Right lobe of liver (tissue), 6 donors: ENCODE measurements around the gene LRRC8D. TPM values are rescaled to one million over a fixed set of nuclear protein-coding genes. Genes with fewer than 3 reads are reported as not detected.

Source experiments
- ATAC-seq, 4 donors: fragments of 200-7000 bp; cut with Tn5 transposase; one replicate each; pipeline ENCODE4 v1.9.1; 2020; ENCODE audit warnings: mild to moderate bottlenecking in 4 of 4, moderate library complexity in 4 of 4
- DNase-seq, 3 donors: peaks; one replicate each; pipeline ENCODE4 v3.0.0-alpha.2; 2020
- H3K27ac ChIP-seq, 3 donors: fragments of 200-600 bp; one replicate each; pipeline ENCODE4 v1.8.0; 2022
- H3K27me3 ChIP-seq, 2 donors: fragments of 200-600 bp; one replicate each; pipeline ENCODE4 v1.8.0; 2022
- H3K36me3 ChIP-seq, 4 donors: fragments of 200-600 bp; sonication (generic) in 1 of 4; one replicate each; pipeline versions ENCODE4 v1.5.1 to v1.8.0; 2017 to 2022; ENCODE audit warnings: control low read depth in 1 of 4
- H3K4me1 ChIP-seq, 4 donors: fragments of 200-600 bp; sonication (generic) in 1 of 4; one replicate each; pipeline versions ENCODE4 v1.5.1 to v1.8.0; 2017 to 2022; ENCODE audit warnings: control low read depth in 1 of 4
- H3K4me3 ChIP-seq, 3 donors: fragments of 200-600 bp; one replicate each; pipeline ENCODE4 v1.8.0; 2022
- H3K9me3 ChIP-seq, 4 donors: fragments of 200-600 bp; sonication (generic) in 1 of 4; one replicate each; pipeline versions ENCODE4 v1.5.1 to v1.8.0; 2017 to 2022; ENCODE audit warnings: control low read depth in 1 of 4
- POLR2A ChIP-seq: fragments of 450-650 bp; IDR thresholded peaks from one replicate; pipeline ENCODE4 v1.6.1; 2017; ENCODE audit warnings: antibody characterized with exemption, mild to moderate bottlenecking
- WGBS: methylation state at CpG from one replicate; pipeline ENCODE4 v1.1.6; 2018; ENCODE audit warnings: low coverage, low lambda C conversion rate; ENCODE audit not compliant: insufficient coverage; ENCODE audit errors: missing lambda C conversion rate; 5-methylcytosine and 5-hydroxymethylcytosine counted together
- intact Hi-C, 2 donors: fragments of 100-400 bp; cut with DNase I; formaldehyde crosslinking; loops; one replicate each; pipeline versions ENCODE4 v1.11.2 to v1.14.1; 2022
- total RNA-seq, 6 experiments: library from RNA; depleted of rRNA in 2 of 6; stranded (reverse); fragments of >200 nt in 2 of 6; fragmentation: NEBNext Ultra II Directional in 3 of 6; extraction: Animal tissue kit (Norgen Biotek cat#: 25700) in 3 of 6; gene quantifications; one replicate each; pipeline versions ENCODE4 v1.1.0 to v1.2.4, GENCODE V29; 2016 to 2023
- TF ChIP-seq, protein P1 (sequence below), 4 donors: fragments of 200-600 bp in 3 of 4; fragments of 450-650 bp in 1 of 4; IDR thresholded peaks; one replicate each; pipeline versions ENCODE4 v1.5.1 to v1.8.0; 2016 to 2022; ENCODE audit warnings: antibody characterized with exemption in 4 of 4, mild to moderate bottlenecking in 2 of 4
- donor health status: DM: no; HTN: yes; CAD: no.
- donor health status: DM: no; HTN: no; CAD: no.
- donor health status: DM: no; HTN: no; CAD: no.
- donor health status: DM: no; HTN: yes; CAD: no.
- donor health status: DM: no; HTN: yes; CAD: no.

The LRRC8D gene
- total RNA-seq, 6 experiments from 2014 or later: 11.5 to 22.1 (median 19.3) TPM

DNA sequence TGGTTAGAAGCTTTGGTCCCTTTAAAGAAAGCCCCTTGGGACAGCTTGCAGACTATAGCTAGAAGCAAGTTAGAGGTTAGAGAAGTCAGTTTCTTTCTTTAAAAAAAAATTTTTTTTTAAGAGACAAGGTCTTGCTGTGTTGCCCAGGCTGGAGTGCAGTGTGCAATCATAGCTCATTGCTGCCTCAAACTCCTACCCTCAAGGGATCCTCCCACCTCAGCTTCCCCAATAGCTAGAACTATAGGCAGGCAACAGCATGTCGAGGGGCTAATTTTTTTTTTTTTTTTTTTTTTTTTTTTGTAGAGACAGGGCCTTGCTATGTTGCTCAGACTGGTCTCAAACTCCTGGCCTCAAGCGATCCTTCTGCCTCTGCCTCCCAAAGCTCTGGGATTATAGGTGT, 129.9 kb downstream of the LRRC8D start:
- Histone ChIP-seq H3K27me3 (no peaks in the 10 kb centered on the region), H3K4me3 (no peak overlapping the region), H3K36me3 (no peaks in the 10 kb centered on the region), H3K4me1 (peaks cover 0 to 27% (median 12%) of the 10 kb centered on the region in 4 donors), H3K9me3 (no peaks in the 10 kb centered on the region), H3K27ac (peak overlapping the region in 2 of 3 donors; percentile 69 to 72)
- TF ChIP-seq, protein P1, sequence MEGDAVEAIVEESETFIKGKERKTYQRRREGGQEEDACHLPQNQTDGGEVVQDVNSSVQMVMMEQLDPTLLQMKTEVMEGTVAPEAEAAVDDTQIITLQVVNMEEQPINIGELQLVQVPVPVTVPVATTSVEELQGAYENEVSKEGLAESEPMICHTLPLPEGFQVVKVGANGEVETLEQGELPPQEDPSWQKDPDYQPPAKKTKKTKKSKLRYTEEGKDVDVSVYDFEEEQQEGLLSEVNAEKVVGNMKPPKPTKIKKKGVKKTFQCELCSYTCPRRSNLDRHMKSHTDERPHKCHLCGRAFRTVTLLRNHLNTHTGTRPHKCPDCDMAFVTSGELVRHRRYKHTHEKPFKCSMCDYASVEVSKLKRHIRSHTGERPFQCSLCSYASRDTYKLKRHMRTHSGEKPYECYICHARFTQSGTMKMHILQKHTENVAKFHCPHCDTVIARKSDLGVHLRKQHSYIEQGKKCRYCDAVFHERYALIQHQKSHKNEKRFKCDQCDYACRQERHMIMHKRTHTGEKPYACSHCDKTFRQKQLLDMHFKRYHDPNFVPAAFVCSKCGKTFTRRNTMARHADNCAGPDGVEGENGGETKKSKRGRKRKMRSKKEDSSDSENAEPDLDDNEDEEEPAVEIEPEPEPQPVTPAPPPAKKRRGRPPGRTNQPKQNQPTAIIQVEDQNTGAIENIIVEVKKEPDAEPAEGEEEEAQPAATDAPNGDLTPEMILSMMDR (IDR thresholded peaks at IDR 0.05): no peak
- TF ChIP-seq POLR2A: no peak
- DNase-seq (no peak), ATAC-seq (peak in 3 of 4 donors; percentile 28 to 42 (median 37))
- intact Hi-C loops: no loop called here
- WGBS: 75% methylated on average over 2 of the region's 2 CpGs

DNA sequence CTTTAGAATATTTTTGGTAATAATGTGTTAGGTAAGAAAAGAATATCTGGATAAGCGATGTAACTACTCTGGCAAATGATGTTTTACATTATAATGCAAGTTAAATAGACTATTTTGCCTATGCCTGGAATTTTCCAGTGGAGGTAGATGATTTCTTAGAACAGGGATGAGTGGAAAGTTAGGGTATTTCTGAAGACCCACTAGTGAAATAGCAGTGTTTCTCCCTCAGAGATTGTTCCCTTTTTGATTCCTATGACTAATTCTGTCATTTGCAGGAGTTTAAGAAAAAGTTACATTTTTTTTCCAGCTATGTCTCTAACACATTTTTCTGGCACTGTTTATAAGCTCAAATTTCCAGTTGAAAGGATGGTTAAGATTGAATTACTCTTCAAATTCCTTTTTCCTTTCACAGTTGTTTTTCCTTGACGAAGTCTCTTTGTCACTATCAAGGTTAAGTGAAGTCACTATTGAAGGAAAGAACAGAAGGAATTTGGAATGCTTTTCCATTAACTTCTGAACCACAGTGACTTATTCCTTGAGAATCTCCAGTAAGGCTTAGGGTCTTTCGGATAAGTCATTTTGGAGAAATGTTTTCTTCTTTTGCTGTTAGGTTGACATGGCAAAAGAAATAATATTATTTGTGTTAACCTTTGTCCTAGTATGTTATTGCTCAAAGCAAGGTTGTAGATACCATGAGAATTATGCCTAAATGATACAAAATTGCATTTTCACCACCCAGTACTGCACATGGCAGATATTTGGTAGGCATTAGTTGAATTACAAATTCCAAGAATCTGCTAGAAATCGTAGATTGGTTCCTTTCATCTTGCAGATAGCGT, 131.2 kb downstream of the LRRC8D start:
- H3K27ac ChIP-seq: no peak overlapping the region
- H3K9me3 ChIP-seq: no peaks in the 10 kb centered on the region
- no peak for ATAC-seq
- H3K27me3 ChIP-seq: no peaks in the 10 kb centered on the region
- peaks cover 0 to 27% (median 12%) of the 10 kb centered on the region in 4 donors for H3K4me1 ChIP-seq
- 96% methylated on average over 5 of the region's 5 CpGs for WGBS
- no peak overlapping the region for H3K4me3 ChIP-seq
- H3K36me3 ChIP-seq: no peaks in the 10 kb centered on the region
- TF ChIP-seq, protein P1 (IDR thresholded peaks at IDR 0.05): no peak
- no peak for TF ChIP-seq POLR2A
- no peak for DNase-seq
- intact Hi-C loops: no loop called here

DNA sequence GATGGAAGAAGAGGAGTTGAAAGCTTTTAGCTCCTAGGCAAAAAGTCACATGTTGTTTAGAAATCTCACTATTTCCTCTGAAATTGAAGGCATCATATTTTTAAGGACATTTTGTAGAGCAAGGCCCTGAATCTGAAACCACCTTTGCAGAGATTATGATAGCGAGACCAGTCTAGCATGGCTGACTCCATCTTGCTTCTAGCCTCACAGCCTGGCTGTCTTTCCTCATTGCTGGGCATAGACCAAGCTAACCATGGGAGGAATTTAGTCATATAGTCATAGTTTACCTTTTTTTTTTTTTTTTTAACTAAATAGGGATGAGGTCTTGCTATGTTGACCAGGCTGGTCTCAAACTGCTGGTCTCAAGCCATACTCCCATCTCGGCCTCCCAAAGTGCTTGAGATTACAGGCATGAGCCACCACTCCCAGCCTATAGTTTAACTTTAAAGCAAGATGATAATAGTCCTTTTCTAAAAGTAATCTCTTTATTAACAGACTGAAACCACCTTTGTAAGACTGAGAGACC, 131.8 kb downstream of the LRRC8D start:
- intact Hi-C loops: no loop called here
- no peak overlapping the region for H3K27ac ChIP-seq
- no peaks in the 10 kb centered on the region for H3K9me3 ChIP-seq
- WGBS: 100% methylated on average over 2 of the region's 2 CpGs
- no peaks in the 10 kb centered on the region for H3K36me3 ChIP-seq
- TF ChIP-seq, protein P1 (IDR thresholded peaks at IDR 0.05): no peak
- TF ChIP-seq POLR2A: no peak
- DNase-seq (no peak), ATAC-seq (no peak)
- H3K27me3 ChIP-seq: no peaks in the 10 kb centered on the region
- no peak overlapping the region for H3K4me3 ChIP-seq
- H3K4me1 ChIP-seq: peaks cover 0 to 27% (median 12%) of the 10 kb centered on the region in 4 donors

DNA sequence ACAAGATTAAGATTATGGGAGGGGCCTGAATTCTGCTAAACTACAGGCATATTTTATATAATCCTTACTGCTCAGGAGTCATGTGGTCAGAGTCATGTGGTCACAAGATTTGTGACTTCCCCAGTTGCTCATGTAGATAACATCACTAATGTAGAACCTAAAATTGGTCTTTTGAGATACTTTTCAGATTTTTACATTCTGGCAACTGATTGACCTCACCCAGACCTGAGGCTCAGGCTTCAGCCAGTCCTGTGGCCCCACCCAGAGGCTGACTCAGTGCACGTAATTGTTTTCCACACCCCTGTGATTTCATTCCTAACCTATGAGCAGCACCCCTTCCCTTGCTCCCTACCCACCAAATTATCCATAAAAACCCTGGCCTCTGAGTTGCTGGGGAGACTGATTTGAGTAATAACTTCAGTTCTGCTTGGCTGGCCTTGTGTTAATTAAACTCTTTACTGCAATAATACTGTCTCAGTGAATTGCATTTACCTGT, 132.3 kb downstream of the LRRC8D start:
- Histone ChIP-seq H3K36me3 (no peaks in the 10 kb centered on the region), H3K27ac (no peak overlapping the region), H3K4me1 (peaks cover 0 to 27% (median 12%) of the 10 kb centered on the region in 4 donors), H3K9me3 (no peaks in the 10 kb centered on the region), H3K4me3 (no peak overlapping the region), H3K27me3 (no peaks in the 10 kb centered on the region)
- intact Hi-C loops: no loop called here
- TF ChIP-seq POLR2A: no peak
- TF ChIP-seq, protein P1 (IDR thresholded peaks at IDR 0.05): peak; percentile 30 to 46 (median 39)
- DNase-seq: peak in 2 of 3 donors; percentile 47 to 54
- WGBS: 13% methylated on average over 1 of the region's 1 CpG
- ATAC-seq: peak; percentile 75 to 90 (median 80)
